Endodermal cell (in vitro differentiated cells): ENCODE results near the gene CTSV. TPM values are rescaled to one million over a fixed set of nuclear protein-coding genes. Genes with fewer than 3 reads are reported as not detected.
A peak's percentile ranks its signal among the peaks of the same experiment; 100 is the strongest.
"Not testable (repeated sequence)": the region's sequence is repeated elsewhere in the genome, so short reads cannot be mapped to it uniquely, and the experiment has no call there.

ENCODE experiments used
- DNase-seq: peaks from one replicate; pipeline ENCODE4 v3.0.0-alpha.2; 2017
- H3K27ac ChIP-seq: 2 replicates; pipeline ENCODE4 v1.5.1; 2013; ENCODE audit warnings: mild to moderate bottlenecking, low read depth, low read length, moderate library complexity
- H3K27me3 ChIP-seq: 2 replicates; pipeline ENCODE4 v1.6.1; 2013; ENCODE audit warnings: mild to moderate bottlenecking, low read length, moderate library complexity; ENCODE audit not compliant: insufficient read depth, control insufficient read depth, poor library complexity, severe bottlenecking
- H3K36me3 ChIP-seq: 2 replicates; pipeline ENCODE4 v1.7.0; 2013; ENCODE audit warnings: mild to moderate bottlenecking, low read length, moderate library complexity; ENCODE audit not compliant: control insufficient read depth, insufficient read depth
- H3K4me1 ChIP-seq: one replicate; pipeline ENCODE4 v1.7.0; 2013; ENCODE audit warnings: low read length; ENCODE audit not compliant: control insufficient read depth, insufficient read depth
- H3K4me3 ChIP-seq: 2 replicates; pipeline ENCODE4 v1.5.1; 2013; ENCODE audit warnings: mild to moderate bottlenecking, low read length, moderate library complexity
- H3K9ac ChIP-seq: 2 replicates; pipeline ENCODE4 v1.6.1; 2013; ENCODE audit warnings: mild to moderate bottlenecking, low read length, moderate library complexity; ENCODE audit not compliant: poor library complexity, severe bottlenecking; ENCODE audit errors: extremely low read depth
- H3K9me3 ChIP-seq: 2 replicates; pipeline ENCODE4 v1.6.1; 2013; ENCODE audit warnings: mild to moderate bottlenecking, low read length, moderate library complexity; ENCODE audit not compliant: control insufficient read depth
- H3K27ac Mint-ChIP-seq: 2 replicates; pipeline ENCODE4 v1.8.0; 2020; ENCODE audit warnings: mixed read lengths
- H3K27me3 Mint-ChIP-seq: 2 replicates; pipeline ENCODE4 v1.8.0; 2021; ENCODE audit warnings: mild to moderate bottlenecking, mixed read lengths; ENCODE audit not compliant: insufficient read depth
- H3K36me3 Mint-ChIP-seq: 2 replicates; pipeline ENCODE4 v1.8.0; 2020; ENCODE audit warnings: low read depth, mixed read lengths
- H3K4me1 Mint-ChIP-seq: 2 replicates; pipeline ENCODE4 v1.8.0; 2020; ENCODE audit warnings: mixed read lengths
- H3K4me3 Mint-ChIP-seq: 2 replicates; pipeline ENCODE4 v1.8.0; 2020; ENCODE audit warnings: mild to moderate bottlenecking, moderate library complexity, mixed read lengths
- H3K9me3 Mint-ChIP-seq: 2 replicates; pipeline ENCODE4 v1.8.0; 2020; ENCODE audit warnings: mild to moderate bottlenecking, mixed read lengths
- WGBS, 2 experiments: methylation state at CpG; one replicate each; pipeline versions ENCODE4 v1.1.5 to v1.1.7; 2013; ENCODE audit warnings: missing lambda C conversion rate in 2 of 2, mixed read lengths in 1 of 2; ENCODE audit not compliant: insufficient coverage in 1 of 2, insufficient read length in 1 of 2; 5-methylcytosine and 5-hydroxymethylcytosine counted together
- total RNA-seq, 2 donors: library from RNA; stranded (reverse); fragmentation: NEBNext Ultra II Directional in 1 of 2; extraction: Animal tissue kit (Norgen Biotek cat#: 25700) in 1 of 2; gene quantifications; 2 replicates in 1 of 2; 3 replicates in 1 of 2; pipeline ENCODE4 v1.2.1, GENCODE V29; 2021
- TF ChIP-seq, protein P1 (sequence below): fragments of 200-600 bp; sonication (generic); conservative IDR thresholded peaks from 2 replicates; pipeline ENCODE4 v1.5.0; 2021; ENCODE audit warnings: antibody characterized with exemption, mild to moderate bottlenecking

CTSV gene
- total RNA-seq, 2 donors from 2014 or later = 294 to 319 TPM

DNA sequence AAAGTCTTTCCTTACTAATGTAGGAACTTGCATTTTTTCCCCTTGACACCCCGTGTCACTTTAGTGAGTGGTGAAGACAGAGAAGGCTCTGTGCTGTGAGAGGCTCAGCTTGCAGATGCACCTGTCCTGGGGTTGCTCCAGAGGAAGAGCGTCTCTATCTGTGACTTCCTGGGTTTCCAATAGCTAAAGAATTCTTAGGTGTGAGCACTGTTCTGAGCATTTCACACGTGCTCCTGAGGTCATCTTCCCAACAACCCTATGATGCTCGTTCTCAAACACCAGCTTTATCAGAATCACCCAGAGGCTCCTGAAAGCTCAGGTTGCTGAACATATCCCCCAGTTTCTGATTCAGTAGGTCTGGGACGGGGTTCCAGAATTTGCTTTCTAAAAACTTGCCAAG lies 6.4 kb upstream of the CTSV start:
- Mint-ChIP-seq H3K4me3 (no peak overlapping the region), H3K4me1 (peaks cover 29% of the 10 kb centered on the region), H3K27me3 (peaks cover 4% of the 10 kb centered on the region), H3K27ac (no peak overlapping the region), H3K36me3 (peaks cover 2% of the 10 kb centered on the region), H3K9me3 (peaks cover 12% of the 10 kb centered on the region)
- Histone ChIP-seq H3K27me3 (no peaks in the 10 kb centered on the region), H3K9me3 (peaks cover 13% of the 10 kb centered on the region), H3K36me3 (no peaks in the 10 kb centered on the region), H3K27ac (no peak overlapping the region), H3K4me1 (peaks cover 17% of the 10 kb centered on the region), H3K4me3 (no peak overlapping the region), H3K9ac (no peak overlapping the region)
- no peak for DNase-seq
- WGBS, 2 experiments = 74 to 75% methylated on average over 5 of the region's 5 CpGs
- TF ChIP-seq, protein P1, sequence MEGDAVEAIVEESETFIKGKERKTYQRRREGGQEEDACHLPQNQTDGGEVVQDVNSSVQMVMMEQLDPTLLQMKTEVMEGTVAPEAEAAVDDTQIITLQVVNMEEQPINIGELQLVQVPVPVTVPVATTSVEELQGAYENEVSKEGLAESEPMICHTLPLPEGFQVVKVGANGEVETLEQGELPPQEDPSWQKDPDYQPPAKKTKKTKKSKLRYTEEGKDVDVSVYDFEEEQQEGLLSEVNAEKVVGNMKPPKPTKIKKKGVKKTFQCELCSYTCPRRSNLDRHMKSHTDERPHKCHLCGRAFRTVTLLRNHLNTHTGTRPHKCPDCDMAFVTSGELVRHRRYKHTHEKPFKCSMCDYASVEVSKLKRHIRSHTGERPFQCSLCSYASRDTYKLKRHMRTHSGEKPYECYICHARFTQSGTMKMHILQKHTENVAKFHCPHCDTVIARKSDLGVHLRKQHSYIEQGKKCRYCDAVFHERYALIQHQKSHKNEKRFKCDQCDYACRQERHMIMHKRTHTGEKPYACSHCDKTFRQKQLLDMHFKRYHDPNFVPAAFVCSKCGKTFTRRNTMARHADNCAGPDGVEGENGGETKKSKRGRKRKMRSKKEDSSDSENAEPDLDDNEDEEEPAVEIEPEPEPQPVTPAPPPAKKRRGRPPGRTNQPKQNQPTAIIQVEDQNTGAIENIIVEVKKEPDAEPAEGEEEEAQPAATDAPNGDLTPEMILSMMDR = no peak

DNA sequence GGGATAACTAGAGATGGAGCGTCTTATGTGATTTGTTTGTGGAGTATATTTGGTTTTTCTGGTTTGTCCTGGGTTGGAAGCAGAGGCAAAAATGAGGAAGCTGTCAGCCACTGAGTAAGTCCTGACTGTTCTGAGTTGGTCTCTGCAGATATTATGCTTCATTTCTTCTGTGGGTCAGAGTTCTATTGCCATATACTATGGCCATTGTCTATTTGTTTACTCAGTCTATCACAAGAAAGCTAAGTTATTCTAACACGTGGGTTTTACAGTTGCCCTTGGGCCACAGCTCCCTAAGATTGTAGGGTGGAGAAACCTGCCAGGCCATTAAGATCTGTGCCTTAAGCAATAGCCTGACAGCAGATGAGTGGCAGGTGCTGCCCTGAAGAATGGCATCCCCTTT lies 3.0 kb upstream of the CTSV start:
- H3K36me3 Mint-ChIP-seq = peaks cover 15% of the 10 kb centered on the region
- Histone ChIP-seq H3K9ac (no peak overlapping the region), H3K4me3 (no peak overlapping the region), H3K27ac (no peak overlapping the region), H3K27me3 (no peaks in the 10 kb centered on the region), H3K4me1 (peaks cover 15% of the 10 kb centered on the region), H3K36me3 (peaks cover 10% of the 10 kb centered on the region), H3K9me3 (peaks cover 13% of the 10 kb centered on the region)
- 76 to 83% methylated on average over 2 of the region's 2 CpGs for WGBS, 2 experiments
- H3K4me1 Mint-ChIP-seq = peaks cover 33% of the 10 kb centered on the region
- no peak for DNase-seq
- H3K4me3 Mint-ChIP-seq = no peak overlapping the region
- peaks cover 12% of the 10 kb centered on the region for H3K9me3 Mint-ChIP-seq
- TF ChIP-seq, protein P1 = no peak
- no peak overlapping the region for H3K27ac Mint-ChIP-seq
- H3K27me3 Mint-ChIP-seq = peaks cover 7% of the 10 kb centered on the region

DNA sequence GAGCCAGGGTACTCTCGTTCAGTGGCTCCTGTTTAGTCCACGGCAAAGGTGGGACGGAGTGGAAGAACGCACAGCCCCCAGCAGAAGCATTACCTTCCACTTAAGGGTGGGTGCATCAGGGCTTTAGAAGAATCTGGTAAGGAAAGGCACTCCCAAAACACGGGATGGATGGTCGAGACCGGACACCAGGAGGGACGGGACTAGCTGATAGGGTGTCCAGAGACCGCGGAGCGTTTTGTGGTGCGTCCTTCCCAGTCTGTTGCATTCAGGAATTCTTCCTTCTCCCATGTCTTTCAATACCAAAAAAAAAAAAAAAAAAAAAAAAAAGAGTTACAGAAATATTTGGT lies 545 bp upstream of the CTSV start:
- Histone ChIP-seq H3K9ac (peak overlapping the region; percentile 91), H3K4me1 (peaks cover 11% of the 10 kb centered on the region), H3K36me3 (peaks cover 34% of the 10 kb centered on the region), H3K9me3 (peaks cover 20% of the 10 kb centered on the region), H3K27ac (peak overlapping the region; percentile 61), H3K27me3 (no peaks in the 10 kb centered on the region), H3K4me3 (peak overlapping the region; percentile 89)
- Mint-ChIP-seq H3K9me3 (peaks cover 10% of the 10 kb centered on the region), H3K36me3 (peaks cover 39% of the 10 kb centered on the region), H3K27ac (peak overlapping the region; percentile 96), H3K27me3 (peaks cover 5% of the 10 kb centered on the region), H3K4me3 (peak overlapping the region; percentile 92), H3K4me1 (peaks cover 35% of the 10 kb centered on the region)
- TF ChIP-seq, protein P1 = no peak
- WGBS, 2 experiments = 4 to 8% methylated on average over 4 to 12 of the region's 12 CpGs
- no peak for DNase-seq

DNA sequence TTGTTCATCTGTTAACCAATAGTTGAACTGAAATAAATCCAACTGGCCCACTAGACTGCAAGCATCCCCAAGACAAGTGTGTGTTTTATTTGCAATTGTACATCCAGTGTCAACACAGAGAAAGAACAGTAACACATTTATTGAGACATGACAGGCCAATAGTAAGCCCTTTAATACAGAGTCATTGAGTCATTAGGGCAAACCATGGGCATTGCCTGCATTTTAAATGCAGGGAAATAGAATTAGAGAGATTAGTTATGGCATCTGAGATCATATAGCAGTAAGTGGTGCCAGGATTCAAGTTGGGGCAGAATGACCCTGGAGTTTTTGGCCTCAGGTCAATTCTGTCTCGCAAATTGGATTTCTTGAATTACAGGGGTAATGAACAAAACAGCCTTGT lies 15.4 kb downstream of the CTSV start:
- H3K27me3 Mint-ChIP-seq = peaks cover 12% of the 10 kb centered on the region
- 100% methylated on average over 1 of the region's 1 CpG for WGBS, 2 experiments
- not testable (repeated sequence) for H3K4me1 ChIP-seq, H3K9me3 Mint-ChIP-seq, H3K27ac ChIP-seq, H3K36me3 Mint-ChIP-seq, H3K4me1 Mint-ChIP-seq, DNase-seq, H3K27me3 ChIP-seq, H3K4me3 Mint-ChIP-seq, H3K9ac ChIP-seq, H3K9me3 ChIP-seq, H3K36me3 ChIP-seq, H3K4me3 ChIP-seq, H3K27ac Mint-ChIP-seq

DNA sequence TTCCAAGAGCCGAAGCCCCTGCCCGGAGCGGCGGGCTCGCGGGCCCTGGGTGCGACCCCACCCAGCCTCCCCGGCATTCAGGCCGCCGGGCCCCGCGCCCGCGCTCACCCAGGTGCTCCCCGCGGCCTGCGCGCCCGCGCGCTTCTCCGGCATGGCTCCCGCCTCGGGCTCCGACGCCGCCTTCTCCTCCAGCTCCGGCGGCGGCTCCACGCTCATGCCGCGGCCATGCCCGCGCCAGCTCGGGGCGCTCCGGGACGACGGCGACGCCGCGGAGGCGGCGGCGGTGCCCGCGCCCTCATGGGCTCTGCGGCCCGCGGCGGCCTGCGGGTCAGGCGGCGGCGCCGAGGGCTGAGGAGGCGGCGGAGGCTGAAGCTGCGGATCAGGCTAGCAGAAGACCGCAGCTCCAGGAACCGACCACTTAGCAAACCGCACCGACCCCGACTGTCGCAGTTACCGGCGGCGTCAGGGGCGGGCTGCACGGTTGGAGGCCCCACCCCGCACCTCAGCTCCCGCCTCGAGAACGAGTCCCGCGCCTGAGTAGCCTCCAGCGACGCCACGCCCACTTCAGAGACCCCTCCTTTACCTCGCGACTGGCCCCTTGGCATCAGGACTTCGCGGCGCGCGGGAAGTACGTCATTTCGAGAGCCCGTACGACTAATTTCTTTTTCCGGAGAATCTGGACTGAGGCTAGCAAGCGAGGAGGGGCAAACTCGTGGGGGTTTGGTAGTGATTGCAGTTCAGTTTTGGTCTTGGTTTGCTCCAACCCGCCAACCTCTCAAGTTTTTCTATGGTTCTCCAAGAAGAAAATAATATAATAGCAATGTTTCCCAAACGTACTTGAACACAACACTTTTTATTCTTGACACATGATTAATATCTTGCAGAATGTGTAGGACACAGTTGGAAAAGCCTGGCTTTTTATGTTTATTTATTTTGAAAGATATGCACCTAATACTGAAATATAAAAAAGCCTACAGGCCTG lies 25.5 kb downstream of the CTSV start:
- not testable (repeated sequence) for H3K36me3 Mint-ChIP-seq, H3K9me3 ChIP-seq, H3K27ac ChIP-seq, H3K4me1 Mint-ChIP-seq, H3K9me3 Mint-ChIP-seq, H3K4me1 ChIP-seq, H3K36me3 ChIP-seq, H3K27me3 ChIP-seq
- DNase-seq = peak; percentile 89
- peak overlapping the region; percentile 91 for H3K27ac Mint-ChIP-seq
- Histone ChIP-seq H3K9ac (peak overlapping the region; percentile 11), H3K4me3 (peak overlapping the region; percentile 85)
- peaks cover 22% of the 10 kb centered on the region for H3K27me3 Mint-ChIP-seq
- H3K4me3 Mint-ChIP-seq = peak overlapping the region; percentile 83
- 0% methylated on average over 8 to 70 of the region's 97 CpGs for WGBS, 2 experiments
